ENCODE results near the gene ZNF789.
"Not testable (repeated sequence)": the region's sequence is repeated elsewhere in the genome, so short reads cannot be mapped to it uniquely, and the experiment has no call there.

ZNF789 gene

GRCh38 chr7:99431756-99432540 lies 40.7 kb upstream of the ZNF789 start:
- not testable (repeated sequence) for DNase-seq; H3K4ac ChIP-seq (ENCODE audit: low read depth in 1 of 2, low read length in 2 of 2); H3K4me1 ChIP-seq (ENCODE audit: control insufficient read depth, insufficient read depth, low read depth, low read length); H3K9ac ChIP-seq (ENCODE audit: low read length); H3K23ac ChIP-seq (ENCODE audit: low read length in 2 of 2); H2BK5ac ChIP-seq (ENCODE audit: low read depth, low read length, poor library complexity, severe bottlenecking); H3K14ac ChIP-seq (ENCODE audit: low read length in 2 of 2); H4K8ac ChIP-seq (ENCODE audit: low read length); H4K91ac ChIP-seq (ENCODE audit: low read length); H3K27ac ChIP-seq (ENCODE audit: low read length, poor library complexity, severe bottlenecking); H3K4me3 ChIP-seq (ENCODE audit: insufficient read depth in 1 of 2, low read depth in 1 of 2, low read length in 2 of 2); H2BK120ac ChIP-seq (ENCODE audit: low read depth, low read length); H3K18ac ChIP-seq (ENCODE audit: low read depth in 1 of 2, low read length in 2 of 2); H3K27me3 ChIP-seq (ENCODE audit: control insufficient read depth in 1 of 2, insufficient read depth in 1 of 2, low read length in 2 of 2); H2AK5ac ChIP-seq (ENCODE audit: low read length, severe bottlenecking); H3K9me3 ChIP-seq (ENCODE audit: control insufficient read depth, low read length); H3K4me2 ChIP-seq (ENCODE audit: low read length, poor library complexity, severe bottlenecking); H2BK15ac ChIP-seq (ENCODE audit: low read depth, poor library complexity, severe bottlenecking); H2BK12ac ChIP-seq (ENCODE audit: low read length in 2 of 2); H2AFZ ChIP-seq (ENCODE audit: low read depth, low read length)
- peaks cover 58 to 79% of the 10 kb centered on the region in 2 experiments for H3K36me3 ChIP-seq (ENCODE audit: control insufficient read depth in 1 of 2, insufficient read depth in 2 of 2, low read depth in 1 of 2, low read length in 2 of 2)
- 91% methylated on average over 13 of the region's 13 CpGs for WGBS
- peaks cover 37% of the 10 kb centered on the region for H3K79me1 ChIP-seq (replicated peaks; ENCODE audit: low read length, poor library complexity, severe bottlenecking)

GRCh38 chr7:99433158-99433557 lies 39.5 kb upstream of the ZNF789 start:
- Histone ChIP-seq H3K9ac (ENCODE audit: low read length) (no peak overlapping the region), H3K4me1 (ENCODE audit: control insufficient read depth, insufficient read depth, low read depth, low read length) (peaks cover 8% of the 10 kb centered on the region), H3K27me3 (ENCODE audit: control insufficient read depth in 1 of 2, insufficient read depth in 1 of 2, low read length in 2 of 2) (no peaks in the 10 kb centered on the region), H2BK12ac (ENCODE audit: low read length in 2 of 2) (no peak overlapping the region), H3K4ac (ENCODE audit: low read depth in 1 of 2, low read length in 2 of 2) (no peak overlapping the region), H4K91ac (ENCODE audit: low read length) (no peak overlapping the region), H3K23ac (ENCODE audit: low read length in 2 of 2) (peak overlapping the region in 1 of 2 experiments; percentile 64), H3K27ac (ENCODE audit: low read length, poor library complexity, severe bottlenecking) (no peak overlapping the region), H2AK5ac (ENCODE audit: low read length, severe bottlenecking) (no peak overlapping the region), H3K4me3 (ENCODE audit: insufficient read depth in 1 of 2, low read depth in 1 of 2, low read length in 2 of 2) (no peak overlapping the region), H2BK120ac (ENCODE audit: low read depth, low read length) (no peak overlapping the region), H3K36me3 (ENCODE audit: control insufficient read depth in 1 of 2, insufficient read depth in 2 of 2, low read depth in 1 of 2, low read length in 2 of 2) (peaks cover 58 to 75% of the 10 kb centered on the region in 2 experiments), H3K14ac (ENCODE audit: low read length in 2 of 2) (no peak overlapping the region), H2AFZ (ENCODE audit: low read depth, low read length) (no peak overlapping the region), H3K4me2 (ENCODE audit: low read length, poor library complexity, severe bottlenecking) (no peak overlapping the region), H3K9me3 (ENCODE audit: control insufficient read depth, low read length) (no peaks in the 10 kb centered on the region), H4K8ac (ENCODE audit: low read length) (no peak overlapping the region), H2BK5ac (ENCODE audit: low read depth, low read length, poor library complexity, severe bottlenecking) (no peak overlapping the region), H3K79me1 (replicated peaks; ENCODE audit: low read length, poor library complexity, severe bottlenecking) (peaks cover 40% of the 10 kb centered on the region), H3K18ac (ENCODE audit: low read depth in 1 of 2, low read length in 2 of 2) (no peak overlapping the region), H2BK15ac (ENCODE audit: low read depth, poor library complexity, severe bottlenecking) (no peak overlapping the region)
- no peak for DNase-seq
- WGBS: 98% methylated on average over 9 of the region's 9 CpGs

GRCh38 chr7:99437946-99438572 lies 34.6 kb upstream of the ZNF789 start:
- H3K4ac ChIP-seq (ENCODE audit: low read depth in 1 of 2, low read length in 2 of 2): peak overlapping the region in 1 of 2 experiments; percentile 71
- H3K18ac ChIP-seq (ENCODE audit: low read depth in 1 of 2, low read length in 2 of 2): peak overlapping the region; percentile 84 to 94
- peak overlapping the region; percentile 7 for H2BK15ac ChIP-seq (ENCODE audit: low read depth, poor library complexity, severe bottlenecking)
- peak overlapping the region; percentile 48 to 92 for H3K14ac ChIP-seq (ENCODE audit: low read length in 2 of 2)
- H3K27ac ChIP-seq (ENCODE audit: low read length, poor library complexity, severe bottlenecking): peak overlapping the region; percentile 73
- H3K23ac ChIP-seq (ENCODE audit: low read length in 2 of 2): no peak overlapping the region
- H3K79me1 ChIP-seq (replicated peaks; ENCODE audit: low read length, poor library complexity, severe bottlenecking): peaks cover 39% of the 10 kb centered on the region
- H2AK5ac ChIP-seq (ENCODE audit: low read length, severe bottlenecking): peak overlapping the region; percentile 24
- peak overlapping the region; percentile 95 for H3K9ac ChIP-seq (ENCODE audit: low read length)
- H3K4me1 ChIP-seq (ENCODE audit: control insufficient read depth, insufficient read depth, low read depth, low read length): peaks cover 19% of the 10 kb centered on the region
- H3K9me3 ChIP-seq (ENCODE audit: control insufficient read depth, low read length): no peaks in the 10 kb centered on the region
- peak overlapping the region; percentile 98 to 99 for H3K4me3 ChIP-seq (ENCODE audit: insufficient read depth in 1 of 2, low read depth in 1 of 2, low read length in 2 of 2)
- H3K4me2 ChIP-seq (ENCODE audit: low read length, poor library complexity, severe bottlenecking): peak overlapping the region; percentile 89
- peak overlapping the region; percentile 83 for H2AFZ ChIP-seq (ENCODE audit: low read depth, low read length)
- WGBS: 8% methylated on average over 13 of the region's 20 CpGs
- no peak for DNase-seq
- peak overlapping the region; percentile 76 for H4K8ac ChIP-seq (ENCODE audit: low read length)
- H2BK5ac ChIP-seq (ENCODE audit: low read depth, low read length, poor library complexity, severe bottlenecking): peak overlapping the region; percentile 40
- no peaks in the 10 kb centered on the region for H3K27me3 ChIP-seq (ENCODE audit: control insufficient read depth in 1 of 2, insufficient read depth in 1 of 2, low read length in 2 of 2)
- no peak overlapping the region for H4K91ac ChIP-seq (ENCODE audit: low read length)
- no peak overlapping the region for H2BK120ac ChIP-seq (ENCODE audit: low read depth, low read length)
- H2BK12ac ChIP-seq (ENCODE audit: low read length in 2 of 2): peak overlapping the region in 1 of 2 experiments; percentile 21
- peaks cover 23 to 39% of the 10 kb centered on the region in 2 experiments for H3K36me3 ChIP-seq (ENCODE audit: control insufficient read depth in 1 of 2, insufficient read depth in 2 of 2, low read depth in 1 of 2, low read length in 2 of 2)
